ENCODE results near the gene PITPNC1. TPM values are rescaled to one million over a fixed set of nuclear protein-coding genes. Genes with fewer than 3 reads are reported as not detected.

The PITPNC1 gene
- polyA plus RNA-seq, 1 of the 3 experiments (the other 2 are of a cell fraction): 18.4 TPM

DNA sequence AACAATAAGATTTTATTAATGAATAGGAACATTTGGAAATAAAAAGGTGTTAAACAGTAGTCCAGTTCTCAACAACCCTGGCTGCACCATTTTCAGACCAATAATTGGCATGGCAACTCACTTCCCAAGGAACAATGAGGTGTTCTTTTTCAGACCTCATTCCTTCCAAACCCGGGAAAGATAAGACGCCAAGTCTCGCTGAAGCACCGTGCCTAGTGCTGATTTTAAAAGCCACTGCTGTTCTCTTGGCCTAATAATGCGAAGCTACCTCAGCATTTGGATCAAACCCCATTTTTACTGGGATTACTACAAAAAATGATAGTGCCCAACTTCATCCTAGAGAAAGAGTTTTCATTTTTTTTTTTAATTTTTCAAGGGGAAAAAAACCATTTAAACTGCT is 265.4 kb downstream of the PITPNC1 start:
- Histone ChIP-seq H3F3A (replicated peaks; ENCODE audit: insufficient read depth) (no peaks in the 10 kb centered on the region), H3K36me3 (replicated peaks in 1 of 2; ENCODE audit: control insufficient read depth in 1 of 2, insufficient read depth in 2 of 2, low read length in 1 of 2) (no peaks in the 10 kb centered on the region), H3K9me2 (no peaks in the 10 kb centered on the region), H3K4me3 (ENCODE audit: low read depth in 2 of 2, low read length in 1 of 2) (no peak overlapping the region), H3K27me3 (ENCODE audit: insufficient read depth) (no peaks in the 10 kb centered on the region), H4K20me1 (ENCODE audit: insufficient read depth) (no peaks in the 10 kb centered on the region), H3K79me2 (ENCODE audit: insufficient read depth) (no peaks in the 10 kb centered on the region), H3K9ac (no peak overlapping the region), H3K4me1 (ENCODE audit: control insufficient read depth in 1 of 2, insufficient read depth in 2 of 2, low read depth in 1 of 2, low read length in 1 of 2) (no peaks in the 10 kb centered on the region; a peak in 1 of 4 replicates), H2AFZ (ENCODE audit: low read depth) (no peak overlapping the region), H3K27ac (ENCODE audit: low read depth in 2 of 2, low read length in 1 of 2) (no peak overlapping the region), H3K4me2 (no peak overlapping the region), H3K9me3 (no peaks in the 10 kb centered on the region)
- TF ChIP-seq CHD2 (IDR thresholded peaks at IDR 0.05; ENCODE audit: low read length, partially characterized antibody): no peak
- TF ChIP-seq, protein P1, sequence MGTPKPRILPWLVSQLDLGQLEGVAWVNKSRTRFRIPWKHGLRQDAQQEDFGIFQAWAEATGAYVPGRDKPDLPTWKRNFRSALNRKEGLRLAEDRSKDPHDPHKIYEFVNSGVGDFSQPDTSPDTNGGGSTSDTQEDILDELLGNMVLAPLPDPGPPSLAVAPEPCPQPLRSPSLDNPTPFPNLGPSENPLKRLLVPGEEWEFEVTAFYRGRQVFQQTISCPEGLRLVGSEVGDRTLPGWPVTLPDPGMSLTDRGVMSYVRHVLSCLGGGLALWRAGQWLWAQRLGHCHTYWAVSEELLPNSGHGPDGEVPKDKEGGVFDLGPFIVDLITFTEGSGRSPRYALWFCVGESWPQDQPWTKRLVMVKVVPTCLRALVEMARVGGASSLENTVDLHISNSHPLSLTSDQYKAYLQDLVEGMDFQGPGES (IDR thresholded peaks at IDR 0.05; ENCODE audit: low read depth, low read length): no peak
- TF ChIP-seq NFIC (IDR thresholded peaks at IDR 0.05; ENCODE audit: borderline replicate concordance): no peak
- TF ChIP-seq NRF1 (IDR thresholded peaks at IDR 0.05; ENCODE audit: low read depth, low read length): no peak
- no peak for TF ChIP-seq POLR2AphosphoS5 (IDR thresholded peaks at IDR 0.05; ENCODE audit: low read depth, low read length)
- TF ChIP-seq FOXM1 (IDR thresholded peaks at IDR 0.05; ENCODE audit: low read depth): no peak
- TF ChIP-seq, protein P2, sequence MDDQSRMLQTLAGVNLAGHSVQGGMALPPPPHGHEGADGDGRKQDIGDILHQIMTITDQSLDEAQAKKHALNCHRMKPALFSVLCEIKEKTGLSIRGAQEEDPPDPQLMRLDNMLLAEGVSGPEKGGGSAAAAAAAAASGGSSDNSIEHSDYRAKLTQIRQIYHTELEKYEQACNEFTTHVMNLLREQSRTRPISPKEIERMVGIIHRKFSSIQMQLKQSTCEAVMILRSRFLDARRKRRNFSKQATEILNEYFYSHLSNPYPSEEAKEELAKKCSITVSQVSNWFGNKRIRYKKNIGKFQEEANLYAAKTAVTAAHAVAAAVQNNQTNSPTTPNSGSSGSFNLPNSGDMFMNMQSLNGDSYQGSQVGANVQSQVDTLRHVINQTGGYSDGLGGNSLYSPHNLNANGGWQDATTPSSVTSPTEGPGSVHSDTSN (IDR thresholded peaks at IDR 0.05): no peak
- TF ChIP-seq JUND (IDR thresholded peaks at IDR 0.05): no peak
- no peak for TF ChIP-seq MXI1 (IDR thresholded peaks at IDR 0.05; ENCODE audit: low read depth, low read length)
- TF ChIP-seq TCF12 (IDR thresholded peaks at IDR 0.05): no peak
- no peak for TF ChIP-seq MAX (IDR thresholded peaks at IDR 0.05; ENCODE audit: low read depth)
- no peak for DNase-seq
- 94% methylated on average over 5 of the region's 5 CpGs for WGBS (ENCODE audit: low lambda C conversion rate)
- POLR2A ChIA-PET: no interaction called here
- CTCF ChIA-PET: interaction anchor here (0.8 to 1.8 kb wide), 3 partner anchors 12 to 270 kb away, joined by 3 to 4 read pairs (median 3); no protein-coding TSS in a partner anchor

DNA sequence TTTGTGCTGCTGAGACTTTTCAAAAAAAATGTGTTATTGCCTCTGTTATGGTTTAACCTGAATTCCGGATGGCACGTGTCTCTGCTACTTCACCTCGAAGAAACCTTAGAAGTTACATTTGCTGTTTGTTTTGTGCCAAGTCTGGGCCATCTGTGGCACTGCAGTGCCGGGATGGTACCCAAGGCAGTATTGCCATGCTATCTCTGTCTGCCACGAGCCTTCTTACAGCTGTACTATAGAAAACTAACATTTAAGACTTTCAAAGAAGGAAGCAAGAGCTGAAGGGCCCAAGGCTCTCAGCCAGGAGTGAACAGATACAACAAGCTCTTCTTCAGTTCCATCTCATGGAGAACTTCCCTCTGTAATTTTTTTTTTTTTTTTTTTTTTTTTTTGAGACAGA is 267.0 kb downstream of the PITPNC1 start:
- H4K20me1 ChIP-seq (ENCODE audit: insufficient read depth): no peaks in the 10 kb centered on the region
- H3F3A ChIP-seq (replicated peaks; ENCODE audit: insufficient read depth): no peaks in the 10 kb centered on the region
- peaks cover 0 to 5% of the 10 kb centered on the region in 2 experiments; a peak in 1 of 4 replicates for H3K4me1 ChIP-seq (ENCODE audit: control insufficient read depth in 1 of 2, insufficient read depth in 2 of 2, low read depth in 1 of 2, low read length in 1 of 2)
- H2AFZ ChIP-seq (ENCODE audit: low read depth): no peak overlapping the region
- H3K4me3 ChIP-seq (ENCODE audit: low read depth in 2 of 2, low read length in 1 of 2): no peak overlapping the region
- DNase-seq: no peak
- WGBS (ENCODE audit: low lambda C conversion rate): 85% methylated on average over 5 of the region's 5 CpGs
- H3K4me2 ChIP-seq: no peak overlapping the region
- no peaks in the 10 kb centered on the region for H3K36me3 ChIP-seq (replicated peaks in 1 of 2; ENCODE audit: control insufficient read depth in 1 of 2, insufficient read depth in 2 of 2, low read length in 1 of 2)
- H3K79me2 ChIP-seq (ENCODE audit: insufficient read depth): no peaks in the 10 kb centered on the region
- H3K9ac ChIP-seq: no peak overlapping the region
- no peaks in the 10 kb centered on the region for H3K9me3 ChIP-seq
- no peaks in the 10 kb centered on the region for H3K27me3 ChIP-seq (ENCODE audit: insufficient read depth)
- H3K27ac ChIP-seq (ENCODE audit: low read depth in 2 of 2, low read length in 1 of 2): no peak overlapping the region
- ChIA-PET POLR2A (no interaction called here), CTCF (interaction anchor here (0.6 to 1.8 kb wide), 3 partner anchors 14 to 24 kb away, joined by 3 to 4 read pairs (median 3); no protein-coding TSS in a partner anchor)
- no peaks in the 10 kb centered on the region for H3K9me2 ChIP-seq
- no peak for TF ChIP-seq FOSL2 (IDR thresholded peaks at IDR 0.05; ENCODE audit: borderline replicate concordance, low read depth)
- TF ChIP-seq RAD21 (IDR thresholded peaks at IDR 0.05; ENCODE audit: low read length): no peak
- no peak for TF ChIP-seq USF1 (IDR thresholded peaks at IDR 0.05; ENCODE audit: borderline replicate concordance, low read depth)
- TF ChIP-seq GATA2 (CRISPR knock-in tag; IDR thresholded peaks at IDR 0.05): no peak
- TF ChIP-seq ELF1 (IDR thresholded peaks at IDR 0.05): no peak
- TF ChIP-seq, protein P3, sequence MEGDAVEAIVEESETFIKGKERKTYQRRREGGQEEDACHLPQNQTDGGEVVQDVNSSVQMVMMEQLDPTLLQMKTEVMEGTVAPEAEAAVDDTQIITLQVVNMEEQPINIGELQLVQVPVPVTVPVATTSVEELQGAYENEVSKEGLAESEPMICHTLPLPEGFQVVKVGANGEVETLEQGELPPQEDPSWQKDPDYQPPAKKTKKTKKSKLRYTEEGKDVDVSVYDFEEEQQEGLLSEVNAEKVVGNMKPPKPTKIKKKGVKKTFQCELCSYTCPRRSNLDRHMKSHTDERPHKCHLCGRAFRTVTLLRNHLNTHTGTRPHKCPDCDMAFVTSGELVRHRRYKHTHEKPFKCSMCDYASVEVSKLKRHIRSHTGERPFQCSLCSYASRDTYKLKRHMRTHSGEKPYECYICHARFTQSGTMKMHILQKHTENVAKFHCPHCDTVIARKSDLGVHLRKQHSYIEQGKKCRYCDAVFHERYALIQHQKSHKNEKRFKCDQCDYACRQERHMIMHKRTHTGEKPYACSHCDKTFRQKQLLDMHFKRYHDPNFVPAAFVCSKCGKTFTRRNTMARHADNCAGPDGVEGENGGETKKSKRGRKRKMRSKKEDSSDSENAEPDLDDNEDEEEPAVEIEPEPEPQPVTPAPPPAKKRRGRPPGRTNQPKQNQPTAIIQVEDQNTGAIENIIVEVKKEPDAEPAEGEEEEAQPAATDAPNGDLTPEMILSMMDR (IDR thresholded peaks at IDR 0.05): no peak
- TF ChIP-seq ZBTB33 (IDR thresholded peaks at IDR 0.05; ENCODE audit: borderline replicate concordance, low read depth): no peak
- no peak for TF ChIP-seq FOXM1 (IDR thresholded peaks at IDR 0.05; ENCODE audit: low read depth)
- TF ChIP-seq JUND (IDR thresholded peaks at IDR 0.05): no peak
- TF ChIP-seq CHD2 (IDR thresholded peaks at IDR 0.05; ENCODE audit: low read length, partially characterized antibody): no peak
- no peak for TF ChIP-seq EP300 (IDR thresholded peaks at IDR 0.05; ENCODE audit: borderline replicate concordance in 1 of 2, low read depth in 1 of 2, low read length in 1 of 2)
- no peak for TF ChIP-seq TCF12 (IDR thresholded peaks at IDR 0.05)
- no peak for TF ChIP-seq GABPA (IDR thresholded peaks at IDR 0.05; ENCODE audit: low read depth)
- TF ChIP-seq TEAD4 (IDR thresholded peaks at IDR 0.05; ENCODE audit: borderline replicate concordance, insufficient read depth): no peak
- no peak for TF ChIP-seq SIN3A (IDR thresholded peaks at IDR 0.05; ENCODE audit: borderline replicate concordance, low read depth, low read length)
- TF ChIP-seq RFX5 (IDR thresholded peaks at IDR 0.05; ENCODE audit: low read length): no peak
